Fibroblast of pulmonary artery (primary cell): ENCODE results near the gene MYOZ2.

Experiments used
- DNase-seq: peaks from one replicate; pipeline ENCODE4 v3.0.0-alpha.2; 2010; ENCODE audit warnings: low read depth
- H3K4me3 ChIP-seq: replicated peaks from 2 replicates; pipeline ENCODE4 v1.5.1; 2011; ENCODE audit warnings: low read depth, mild to moderate bottlenecking, control low read depth, low read length, moderate library complexity
- CTCF ChIP-seq: IDR thresholded peaks from 2 replicates; pipeline ENCODE4 v1.5.1; 2011; ENCODE audit warnings: mild to moderate bottlenecking, control low read depth, low read length, inconsistent platforms; ENCODE audit errors: missing control alignments

The MYOZ2 gene

DNA sequence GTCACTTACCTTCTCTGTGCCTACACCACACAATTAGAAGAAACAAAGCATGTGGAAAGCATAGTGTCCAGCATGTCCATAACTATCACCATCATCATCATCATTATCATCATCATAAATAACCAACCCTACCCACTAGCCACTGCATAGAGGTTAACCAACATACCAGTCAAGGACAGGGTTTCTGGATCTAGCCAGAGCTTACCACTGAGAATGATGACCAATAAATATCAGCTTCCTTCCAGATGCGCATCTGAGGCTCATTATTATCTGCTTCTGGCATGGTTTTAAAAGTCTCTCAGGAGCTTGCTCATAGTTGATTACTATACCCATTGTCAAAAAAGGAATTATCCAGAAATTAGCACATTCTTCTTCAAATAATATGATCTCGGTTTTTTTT, 25.5 kb upstream of the MYOZ2 start:
- no peak overlapping the region for H3K4me3 ChIP-seq
- no peak for TF ChIP-seq CTCF
- DNase-seq = no peak

- TF ChIP-seq CTCF = no peak
- H3K4me3 ChIP-seq = no peak overlapping the region
- DNase-seq = no peak
Observed at GRCh38 chr4:119111296-119111695, 24.3 kb upstream of the MYOZ2 start.

DNA sequence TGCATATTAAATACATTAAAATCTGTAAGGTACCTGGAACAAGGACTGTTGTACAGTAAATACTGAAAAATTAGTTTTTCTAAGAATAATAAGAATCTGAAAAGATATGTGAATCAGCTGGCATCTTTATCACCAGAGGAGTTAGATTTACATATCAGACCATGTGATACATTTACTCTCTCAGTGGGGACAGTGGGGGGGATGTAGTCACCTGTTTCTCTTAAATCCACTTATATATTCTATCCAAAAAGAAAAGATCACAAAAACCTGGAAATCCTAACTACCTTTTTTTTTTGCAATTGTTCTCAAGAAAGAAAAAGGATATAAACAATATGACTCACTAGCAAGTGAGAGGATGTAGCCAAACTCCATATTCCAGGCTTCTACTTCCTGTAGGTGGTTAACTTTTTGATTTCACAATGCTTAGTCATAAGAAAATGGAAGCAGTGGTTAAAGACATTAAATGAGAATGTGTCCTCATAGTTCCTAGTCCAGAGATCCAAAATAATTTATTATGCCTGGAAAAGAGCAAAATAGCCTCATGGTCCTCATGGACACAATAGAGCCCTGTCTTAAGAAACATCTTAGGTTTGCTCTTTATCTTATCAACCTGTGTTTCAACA, 22.5 kb upstream of the MYOZ2 start:
- no peak for TF ChIP-seq CTCF
- no peak overlapping the region for H3K4me3 ChIP-seq
- peak; percentile 94 for DNase-seq

DNA sequence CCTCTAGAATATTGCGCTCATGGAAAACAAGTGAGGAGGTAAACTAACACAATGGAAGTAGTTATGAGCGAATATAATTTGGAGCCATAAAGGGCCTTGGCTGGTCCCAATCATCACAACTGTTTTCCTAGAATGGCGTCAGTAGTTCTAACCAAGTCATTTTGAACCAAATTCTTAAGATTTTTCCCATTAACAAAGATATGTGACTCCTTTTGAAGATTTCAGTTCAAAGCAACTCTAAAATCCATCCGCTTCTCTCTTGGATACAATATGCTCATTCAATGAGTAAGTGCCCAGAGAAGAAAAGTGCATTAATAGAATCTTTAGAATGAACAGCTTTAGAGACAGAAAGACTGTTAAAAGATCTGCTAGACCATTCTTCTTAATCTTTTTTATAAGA, 19.6 kb upstream of the MYOZ2 start:
- no peak for DNase-seq
- no peak for TF ChIP-seq CTCF
- H3K4me3 ChIP-seq = no peak overlapping the region

- no peak for TF ChIP-seq CTCF
- no peak overlapping the region for H3K4me3 ChIP-seq
- DNase-seq = no peak
Observed at GRCh38 chr4:119116925-119117900, 18.4 kb upstream of the MYOZ2 start.

- no peak overlapping the region for H3K4me3 ChIP-seq
- DNase-seq = peak; percentile 46
- TF ChIP-seq CTCF = no peak
Observed at GRCh38 chr4:119118397-119118796, 17.2 kb upstream of the MYOZ2 start.
